ENCODE data around the gene PHKB. TPM values are rescaled to one million over a fixed set of nuclear protein-coding genes. Genes with fewer than 3 reads are reported as not detected.

PHKB gene
- total RNA-seq, 1 donor from 2014 or later: 109 TPM

DNA sequence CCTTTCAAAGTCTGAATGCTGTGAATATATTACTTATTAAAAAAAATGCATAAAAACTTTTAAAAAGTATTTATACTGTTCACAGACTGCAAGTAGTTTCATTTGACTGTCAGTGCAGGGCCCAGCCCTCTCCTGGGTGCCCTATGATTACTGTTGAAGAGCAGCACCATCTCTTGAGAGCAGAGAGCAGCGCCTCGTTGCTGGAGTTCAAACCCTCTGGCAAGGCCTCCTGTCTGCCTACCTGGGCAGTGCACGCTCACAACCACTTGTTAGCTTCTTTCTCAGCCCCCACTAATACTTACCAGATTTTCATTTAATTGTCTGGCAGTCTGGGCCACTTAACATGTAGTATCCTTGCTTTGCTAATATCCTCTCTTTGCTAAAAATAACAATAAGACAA is 233.4 kb downstream of the PHKB start:
- peaks cover 7% of the 10 kb centered on the region for H3K36me3 ChIP-seq
- H3K4me1 Mint-ChIP-seq: peaks cover 3% of the 10 kb centered on the region
- H3F3A ChIP-seq (ENCODE audit: low read depth): no peaks in the 10 kb centered on the region
- H3K4me1 ChIP-seq: no peaks in the 10 kb centered on the region
- no peak overlapping the region for H3K4me3 Mint-ChIP-seq
- no peaks in the 10 kb centered on the region for H3K9me3 Mint-ChIP-seq
- H3K27ac ChIP-seq: no peak overlapping the region
- no peaks in the 10 kb centered on the region for H3K79me2 ChIP-seq (ENCODE audit: low read depth)
- H3K4me3 ChIP-seq: no peak overlapping the region
- peak; percentile 11 for DNase-seq (ENCODE audit: low spot score)
- TF ChIP-seq EZH2 (IDR thresholded peaks at IDR 0.05) (no peak), EZH2phosphoT487 (IDR thresholded peaks at IDR 0.05) (no peak)
- TF ChIP-seq, protein P1, sequence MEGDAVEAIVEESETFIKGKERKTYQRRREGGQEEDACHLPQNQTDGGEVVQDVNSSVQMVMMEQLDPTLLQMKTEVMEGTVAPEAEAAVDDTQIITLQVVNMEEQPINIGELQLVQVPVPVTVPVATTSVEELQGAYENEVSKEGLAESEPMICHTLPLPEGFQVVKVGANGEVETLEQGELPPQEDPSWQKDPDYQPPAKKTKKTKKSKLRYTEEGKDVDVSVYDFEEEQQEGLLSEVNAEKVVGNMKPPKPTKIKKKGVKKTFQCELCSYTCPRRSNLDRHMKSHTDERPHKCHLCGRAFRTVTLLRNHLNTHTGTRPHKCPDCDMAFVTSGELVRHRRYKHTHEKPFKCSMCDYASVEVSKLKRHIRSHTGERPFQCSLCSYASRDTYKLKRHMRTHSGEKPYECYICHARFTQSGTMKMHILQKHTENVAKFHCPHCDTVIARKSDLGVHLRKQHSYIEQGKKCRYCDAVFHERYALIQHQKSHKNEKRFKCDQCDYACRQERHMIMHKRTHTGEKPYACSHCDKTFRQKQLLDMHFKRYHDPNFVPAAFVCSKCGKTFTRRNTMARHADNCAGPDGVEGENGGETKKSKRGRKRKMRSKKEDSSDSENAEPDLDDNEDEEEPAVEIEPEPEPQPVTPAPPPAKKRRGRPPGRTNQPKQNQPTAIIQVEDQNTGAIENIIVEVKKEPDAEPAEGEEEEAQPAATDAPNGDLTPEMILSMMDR (IDR thresholded peaks at IDR 0.05): no peak
- no peaks in the 10 kb centered on the region for H3K27me3 ChIP-seq
- H2AFZ ChIP-seq (replicated peaks): no peak overlapping the region
- H3K4me2 ChIP-seq: no peak overlapping the region
- peaks cover 25% of the 10 kb centered on the region for H3K36me3 Mint-ChIP-seq
- no peak overlapping the region for H3K27ac Mint-ChIP-seq
- no peaks in the 10 kb centered on the region for H3K27me3 Mint-ChIP-seq (ENCODE audit: insufficient read depth, low read depth)
- H3K9me3 ChIP-seq (ENCODE audit: low read depth): no peaks in the 10 kb centered on the region
- no peak overlapping the region for H3K9ac ChIP-seq
- H4K20me1 ChIP-seq (ENCODE audit: low read depth): no peaks in the 10 kb centered on the region

DNA sequence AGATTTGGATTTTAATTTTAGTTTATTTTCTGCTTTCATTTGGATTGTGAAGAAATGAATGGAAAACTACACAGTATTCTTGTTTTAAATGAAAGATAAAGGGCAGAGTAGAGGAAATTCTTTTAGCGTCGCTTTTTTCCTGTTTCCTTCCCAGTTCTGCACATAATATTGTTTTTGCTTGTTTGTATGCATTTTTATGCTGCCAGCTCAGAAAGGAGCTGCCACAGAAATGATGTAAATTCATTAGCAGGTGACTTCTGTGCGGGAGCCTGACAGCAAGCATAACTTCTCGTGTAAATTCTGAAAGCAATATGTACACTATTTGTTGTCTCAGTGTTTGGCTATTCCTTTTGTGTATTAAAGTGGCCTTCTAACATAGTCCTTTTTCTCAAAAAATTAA is 234.6 kb downstream of the PHKB start:
- H3K4me3 Mint-ChIP-seq: no peak overlapping the region
- Histone ChIP-seq H3K4me2 (no peak overlapping the region), H3K9me3 (ENCODE audit: low read depth) (no peaks in the 10 kb centered on the region), H4K20me1 (ENCODE audit: low read depth) (no peaks in the 10 kb centered on the region), H2AFZ (replicated peaks) (no peak overlapping the region), H3K27ac (no peak overlapping the region), H3K27me3 (no peaks in the 10 kb centered on the region), H3K79me2 (ENCODE audit: low read depth) (no peaks in the 10 kb centered on the region), H3K4me3 (no peak overlapping the region), H3K4me1 (no peaks in the 10 kb centered on the region), H3K9ac (no peak overlapping the region), H3F3A (ENCODE audit: low read depth) (no peaks in the 10 kb centered on the region), H3K36me3 (no peaks in the 10 kb centered on the region)
- no peak for DNase-seq (ENCODE audit: low spot score)
- no peaks in the 10 kb centered on the region for H3K9me3 Mint-ChIP-seq
- peaks cover 3% of the 10 kb centered on the region for H3K4me1 Mint-ChIP-seq
- H3K36me3 Mint-ChIP-seq: peaks cover 22% of the 10 kb centered on the region
- H3K27me3 Mint-ChIP-seq (ENCODE audit: insufficient read depth, low read depth): no peaks in the 10 kb centered on the region
- H3K27ac Mint-ChIP-seq: no peak overlapping the region
- TF ChIP-seq, protein P1 (IDR thresholded peaks at IDR 0.05): no peak
- TF ChIP-seq EZH2 (IDR thresholded peaks at IDR 0.05) (no peak), EZH2phosphoT487 (IDR thresholded peaks at IDR 0.05) (no peak)

GRCh38 chr16:47697826-47698225 is 236.7 kb downstream of the PHKB start:
- no peaks in the 10 kb centered on the region for H3K9me3 ChIP-seq (ENCODE audit: low read depth)
- Mint-ChIP-seq H3K36me3 (peaks cover 24% of the 10 kb centered on the region), H3K27me3 (ENCODE audit: insufficient read depth, low read depth) (no peaks in the 10 kb centered on the region), H3K27ac (no peak overlapping the region), H3K9me3 (no peaks in the 10 kb centered on the region), H3K4me3 (no peak overlapping the region), H3K4me1 (peaks cover 3% of the 10 kb centered on the region)
- H3K27ac ChIP-seq: no peak overlapping the region
- H3K4me1 ChIP-seq: no peaks in the 10 kb centered on the region
- H3K9ac ChIP-seq: no peak overlapping the region
- H3K36me3 ChIP-seq: no peaks in the 10 kb centered on the region
- TF ChIP-seq EZH2phosphoT487 (IDR thresholded peaks at IDR 0.05) (no peak), EZH2 (IDR thresholded peaks at IDR 0.05) (no peak)
- TF ChIP-seq, protein P1 (IDR thresholded peaks at IDR 0.05): no peak
- H4K20me1 ChIP-seq (ENCODE audit: low read depth): no peaks in the 10 kb centered on the region
- no peak for DNase-seq (ENCODE audit: low spot score)
- H3K79me2 ChIP-seq (ENCODE audit: low read depth): no peaks in the 10 kb centered on the region
- no peaks in the 10 kb centered on the region for H3K27me3 ChIP-seq
- H2AFZ ChIP-seq (replicated peaks): no peak overlapping the region
- H3K4me3 ChIP-seq: no peak overlapping the region
- H3F3A ChIP-seq (ENCODE audit: low read depth): no peaks in the 10 kb centered on the region
- no peak overlapping the region for H3K4me2 ChIP-seq

Measured in neural progenitor cell (in vitro differentiated cells).